ENCODE measurements around the gene PPIE. TPM values are rescaled to one million over a fixed set of nuclear protein-coding genes. Genes with fewer than 3 reads are reported as not detected.

The PPIE gene
- total and polyA plus RNA-seq, 2 of the 8 experiments (the other 6 are each of a cell fraction or from before 2014, with no cell fraction given): 38.9 to 56.1 TPM

GRCh38 chr1:39727221-39727931, 11.3 kb upstream of the PPIE start (continued):
- no peak for TF ChIP-seq CTCF (IDR thresholded peaks at IDR 0.05; ENCODE audit: control extremely low read depth in 1 of 3, insufficient read depth in 1 of 3, low read depth in 1 of 3, low read length in 3 of 3)
- TF ChIP-seq TAF1 (IDR thresholded peaks at IDR 0.05; ENCODE audit: low read depth, low read length): no peak
- no peak for TF ChIP-seq EZH2 (IDR thresholded peaks at IDR 0.05; ENCODE audit: low read depth, low read length, severe bottlenecking)
